DMS79 (cell line): ENCODE data around the gene CARD18.
"Not testable (repeated sequence)": the region's sequence is repeated elsewhere in the genome, so short reads cannot be mapped to it uniquely, and the experiment has no call there.

Experiments
- DNase-seq: peaks from one replicate; lab custom pipeline; 2025; lab: John Stamatoyannopoulos, UW

Gene CARD18

GRCh38 chr11:105132716-105133511, 6.7 kb downstream of the CARD18 start:
- no peak for DNase-seq

GRCh38 chr11:105130189-105130813, 9.3 kb downstream of the CARD18 start:
- DNase-seq, result no peak

GRCh38 chr11:105124756-105125155, 14.8 kb downstream of the CARD18 start:
- no peak for DNase-seq

GRCh38 chr11:105111145-105111944, 28.2 kb downstream of the CARD18 start:
- no peak for DNase-seq

- no peak for DNase-seq
These were observed 28.9 kb downstream of the CARD18 start for GRCh38 chr11:105110688-105111030.

- no peak for DNase-seq
These were observed 29.5 kb downstream of the CARD18 start for GRCh38 chr11:105109855-105110687.

GRCh38 chr11:105109321-105109720, 30.2 kb downstream of the CARD18 start:
- no peak for DNase-seq

- DNase-seq, result no peak
These were observed 31.3 kb downstream of the CARD18 start for GRCh38 chr11:105108247-105108646.

- not testable (repeated sequence) for DNase-seq
These were observed 32.2 kb downstream of the CARD18 start for GRCh38 chr11:105107226-105107825.

- no peak for DNase-seq
These were observed 33.4 kb downstream of the CARD18 start for GRCh38 chr11:105106140-105106539.

GRCh38 chr11:105104292-105104691, 35.3 kb downstream of the CARD18 start:
- DNase-seq, result no peak

- DNase-seq, result no peak
These were observed 36.2 kb downstream of the CARD18 start for GRCh38 chr11:105103336-105103735.

- DNase-seq, result not testable (repeated sequence)
These were observed 37.4 kb downstream of the CARD18 start for GRCh38 chr11:105102079-105102581.

- no peak for DNase-seq
These were observed 38.5 kb downstream of the CARD18 start for GRCh38 chr11:105100981-105101630.

GRCh38 chr11:105100206-105100605, 39.4 kb downstream of the CARD18 start:
- DNase-seq, result no peak

- DNase-seq, result not testable (repeated sequence)
These were observed 40.0 kb downstream of the CARD18 start for GRCh38 chr11:105099594-105099993.

GRCh38 chr11:105092256-105093239, 47.0 kb downstream of the CARD18 start:
- DNase-seq, result no peak
